SK-N-SH treated with all-trans-retinoic acid at 6 μM for 48 hours (cell line): ENCODE measurements around the gene CD63.

Source experiments
- ATAC-seq: fragments of 200-7000 bp; cut with Tn5 transposase; 3 replicates; pipeline ENCODE4 v1.9.1; 2020; ENCODE audit warnings: mild to moderate bottlenecking, moderate library complexity
- ARNTL ChIP-seq: fragments of 450-650 bp; formaldehyde crosslinking; IDR thresholded peaks from 2 replicates; pipeline ENCODE4 v1.5.0; 2020; ENCODE audit warnings: low read depth, mild to moderate bottlenecking, moderate library complexity, borderline replicate concordance
- BACH2 ChIP-seq: fragments of 250-450 bp; sonication (Bioruptor Pico); IDR thresholded peaks from 2 replicates; pipeline ENCODE4 v1.9.0; 2021; ENCODE audit warnings: mild to moderate bottlenecking, borderline replicate concordance
- CSDC2 ChIP-seq: fragments of 250-450 bp; sonication (Bioruptor Pico); IDR thresholded peaks from 2 replicates; pipeline ENCODE4 v1.5.0; 2020; ENCODE audit warnings: mild to moderate bottlenecking, moderate library complexity
- CSRNP3 ChIP-seq: fragments of 250-450 bp; sonication (Bioruptor Pico); IDR thresholded peaks from 2 replicates; pipeline ENCODE4 v1.5.1; 2021; ENCODE audit warnings: mild to moderate bottlenecking, moderate library complexity
- GLIS3 ChIP-seq: fragments of 250-450 bp; sonication (Bioruptor Pico); IDR thresholded peaks from 2 replicates; pipeline ENCODE4 v1.5.0; 2020; ENCODE audit warnings: mild to moderate bottlenecking, moderate library complexity
- ISL1 ChIP-seq: fragments of 250-450 bp; sonication (Bioruptor Pico); IDR thresholded peaks from 2 replicates; pipeline ENCODE4 v2.1.2; 2022; ENCODE audit warnings: mild to moderate bottlenecking, moderate library complexity
- OSR1 ChIP-seq: fragments of 250-450 bp; sonication (Bioruptor Pico); IDR thresholded peaks from 2 replicates; pipeline ENCODE4 v1.8.0; 2022; ENCODE audit warnings: moderate library complexity, mild to moderate bottlenecking, inconsistent platforms
- PATZ1 ChIP-seq: fragments of 250-450 bp; sonication (Bioruptor Pico); IDR thresholded peaks from 2 replicates; pipeline ENCODE4 v1.8.0; 2020; ENCODE audit warnings: mild to moderate bottlenecking, moderate library complexity, borderline replicate concordance
- POU6F1 ChIP-seq: fragments of 250-450 bp; sonication (Bioruptor Pico); IDR thresholded peaks from 2 replicates; pipeline ENCODE4 v1.8.0; 2021; ENCODE audit warnings: low read depth, mild to moderate bottlenecking, moderate library complexity, borderline replicate concordance
- PPARA ChIP-seq: fragments of 250-450 bp; sonication (Bioruptor Pico); IDR thresholded peaks from 2 replicates; pipeline ENCODE4 v1.5.0; 2020; ENCODE audit warnings: mild to moderate bottlenecking, borderline replicate concordance
- SNAI2 ChIP-seq: fragments of 250-450 bp; sonication (Bioruptor Pico); IDR thresholded peaks from 2 replicates; pipeline ENCODE4 v1.5.0; 2020; ENCODE audit warnings: mild to moderate bottlenecking, moderate library complexity
- TCF4 ChIP-seq: fragments of 250-450 bp; sonication (Bioruptor Pico); IDR thresholded peaks from 2 replicates; pipeline ENCODE4 v1.8.0; 2021; ENCODE audit warnings: mild to moderate bottlenecking, moderate library complexity, borderline replicate concordance
- TOX ChIP-seq: fragments of 250-450 bp; sonication (Bioruptor Pico); IDR thresholded peaks from 2 replicates; pipeline ENCODE4 v1.8.0; 2021; ENCODE audit warnings: mild to moderate bottlenecking, moderate library complexity, borderline replicate concordance
- TSHZ2 ChIP-seq: fragments of 250-450 bp; sonication (Bioruptor Pico); IDR thresholded peaks from 2 replicates; pipeline ENCODE4 v1.5.0; 2020; ENCODE audit warnings: mild to moderate bottlenecking, moderate library complexity
- ZFP3 ChIP-seq: fragments of 250-450 bp; sonication (Bioruptor Pico); IDR thresholded peaks from 2 replicates; pipeline ENCODE4 v1.5.0; 2020; ENCODE audit warnings: mild to moderate bottlenecking, moderate library complexity
- ZFP30 ChIP-seq: fragments of 450-650 bp; formaldehyde crosslinking; IDR thresholded peaks from 2 replicates; pipeline ENCODE4 v1.5.0; 2022; ENCODE audit warnings: mild to moderate bottlenecking, moderate library complexity
- ZNF565 ChIP-seq: fragments of 450-650 bp; formaldehyde crosslinking; conservative IDR thresholded peaks from 2 replicates; pipeline ENCODE4 v1.5.0; 2020; ENCODE audit warnings: low read depth, mild to moderate bottlenecking, moderate library complexity
- ZNF70 ChIP-seq: fragments of 450-650 bp; formaldehyde crosslinking; IDR thresholded peaks from 2 replicates; pipeline ENCODE4 v1.5.0; 2020; ENCODE audit warnings: mild to moderate bottlenecking, moderate library complexity

Gene CD63

GRCh38 chr12:55698965-55699364 lies 29.8 kb downstream of the CD63 start (continued):
- TF ChIP-seq CSRNP3 (CRISPR knock-in tag): no peak
- no peak for TF ChIP-seq TCF4

GRCh38 chr12:55698241-55698955 lies 30.4 kb downstream of the CD63 start:
- no peak for ATAC-seq

More at GRCh38 chr12:55698241-55698955, 30.4 kb downstream of the CD63 start:
- no peak for TF ChIP-seq ZNF565 (CRISPR knock-in tag)
- no peak for TF ChIP-seq CSRNP3 (CRISPR knock-in tag)
- TF ChIP-seq ARNTL (CRISPR knock-in tag): no peak
- TF ChIP-seq ZNF70: no peak
- TF ChIP-seq TSHZ2: no peak
- TF ChIP-seq POU6F1 (CRISPR knock-in tag): no peak
- no peak for TF ChIP-seq ZFP3
- no peak for TF ChIP-seq PATZ1 (CRISPR knock-in tag)
- no peak for TF ChIP-seq ZFP30 (CRISPR knock-in tag)
- TF ChIP-seq TOX (CRISPR knock-in tag): no peak
- no peak for TF ChIP-seq ISL1 (CRISPR knock-in tag)
- TF ChIP-seq BACH2: no peak
- no peak for TF ChIP-seq SNAI2 (CRISPR knock-in tag)
- TF ChIP-seq CSDC2 (CRISPR knock-in tag): no peak
- no peak for TF ChIP-seq PPARA (CRISPR knock-in tag)
- no peak for TF ChIP-seq OSR1 (CRISPR knock-in tag)
- TF ChIP-seq GLIS3 (CRISPR knock-in tag): no peak
- TF ChIP-seq, all 23 proteins: peak for 0
